ENCODE results near the gene ETV4.

The ETV4 gene

GRCh38 chr17:43559161-43559816 is 13.1 kb upstream of the ETV4 start:
- Mint-ChIP-seq H3K36me3 (ENCODE audit: low read depth) (no peaks in the 10 kb centered on the region), H3K9me3 (no peaks in the 10 kb centered on the region), H3K27ac (no peak overlapping the region), H3K4me3 (no peak overlapping the region), H3K4me1 (peaks cover 19% of the 10 kb centered on the region), H3K27me3 (peaks cover 35% of the 10 kb centered on the region)
- no peak for ATAC-seq
- no peak for DNase-seq

- H3K36me3 Mint-ChIP-seq (ENCODE audit: low read depth) = no peaks in the 10 kb centered on the region
- H3K27me3 Mint-ChIP-seq = peaks cover 34% of the 10 kb centered on the region
- no peak overlapping the region for H3K4me3 Mint-ChIP-seq
- peaks cover 19% of the 10 kb centered on the region for H3K4me1 Mint-ChIP-seq
- H3K27ac Mint-ChIP-seq = no peak overlapping the region
- DNase-seq = no peak
- ATAC-seq = no peak
- H3K9me3 Mint-ChIP-seq = no peaks in the 10 kb centered on the region
Observed at GRCh38 chr17:43558805-43559160, 12.6 kb upstream of the ETV4 start.

DNA sequence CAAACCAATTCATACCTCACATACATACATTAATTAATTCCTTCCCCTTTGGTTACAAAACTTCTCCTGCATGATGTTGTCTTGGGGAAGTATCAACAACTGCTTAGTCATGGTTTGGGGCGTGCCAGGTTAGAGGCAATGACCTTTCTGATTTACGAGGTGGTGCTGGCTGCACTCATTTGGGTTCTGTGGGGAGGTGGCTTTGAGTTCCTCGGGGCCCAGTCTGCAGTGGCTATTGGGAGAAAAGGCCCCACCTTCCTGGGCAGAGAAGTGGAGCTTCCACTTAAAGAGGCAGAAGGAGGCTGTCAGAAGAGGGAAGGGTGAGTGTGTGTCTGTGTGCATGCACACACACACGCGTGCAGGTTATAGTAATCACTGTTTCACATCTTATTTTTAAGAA is 10.2 kb upstream of the ETV4 start:
- DNase-seq (peak; percentile 22), ATAC-seq (peak; percentile 50)
- Mint-ChIP-seq H3K9me3 (no peaks in the 10 kb centered on the region), H3K4me3 (no peak overlapping the region), H3K27me3 (peaks cover 30% of the 10 kb centered on the region), H3K27ac (no peak overlapping the region), H3K36me3 (ENCODE audit: low read depth) (no peaks in the 10 kb centered on the region), H3K4me1 (peaks cover 19% of the 10 kb centered on the region)

GRCh38 chr17:43554857-43555256 is 8.7 kb upstream of the ETV4 start:
- Mint-ChIP-seq H3K27me3 (peaks cover 30% of the 10 kb centered on the region), H3K27ac (no peak overlapping the region), H3K9me3 (no peaks in the 10 kb centered on the region), H3K36me3 (ENCODE audit: low read depth) (no peaks in the 10 kb centered on the region), H3K4me3 (no peak overlapping the region), H3K4me1 (peaks cover 9% of the 10 kb centered on the region)
- DNase-seq = no peak
- no peak for ATAC-seq

DNA sequence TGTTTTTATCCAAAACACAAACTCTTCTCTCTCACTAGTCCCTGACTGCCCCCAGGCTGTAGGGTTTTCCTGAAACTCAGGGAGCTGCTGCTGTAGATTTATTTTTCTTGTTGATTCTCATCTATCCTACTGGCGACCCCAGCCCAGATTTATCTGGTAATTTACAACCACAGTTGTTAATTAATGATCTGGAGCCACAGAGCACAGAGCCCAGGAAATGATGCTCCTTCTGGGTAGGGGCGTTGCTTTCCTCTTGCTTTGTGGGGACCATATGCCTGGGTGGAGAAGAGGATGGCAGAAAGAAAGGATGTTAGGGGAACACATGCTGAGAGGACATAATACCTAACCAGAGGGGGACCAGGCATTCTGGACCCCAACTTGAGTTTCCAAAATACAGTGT is 7.4 kb upstream of the ETV4 start:
- Mint-ChIP-seq H3K4me3 (no peak overlapping the region), H3K27me3 (peaks cover 40% of the 10 kb centered on the region), H3K27ac (no peak overlapping the region), H3K4me1 (peaks cover 6% of the 10 kb centered on the region), H3K36me3 (ENCODE audit: low read depth) (no peaks in the 10 kb centered on the region), H3K9me3 (no peaks in the 10 kb centered on the region)
- ATAC-seq (no peak), DNase-seq (no peak)

GRCh38 chr17:43552229-43552837 is 6.2 kb upstream of the ETV4 start:
- H3K27ac Mint-ChIP-seq = no peak overlapping the region
- no peaks in the 10 kb centered on the region for H3K36me3 Mint-ChIP-seq (ENCODE audit: low read depth)
- H3K4me3 Mint-ChIP-seq = no peak overlapping the region
- peaks cover 9% of the 10 kb centered on the region for H3K4me1 Mint-ChIP-seq
- H3K9me3 Mint-ChIP-seq = no peaks in the 10 kb centered on the region
- no peak for DNase-seq
- ATAC-seq = no peak
- H3K27me3 Mint-ChIP-seq = peaks cover 49% of the 10 kb centered on the region

DNA sequence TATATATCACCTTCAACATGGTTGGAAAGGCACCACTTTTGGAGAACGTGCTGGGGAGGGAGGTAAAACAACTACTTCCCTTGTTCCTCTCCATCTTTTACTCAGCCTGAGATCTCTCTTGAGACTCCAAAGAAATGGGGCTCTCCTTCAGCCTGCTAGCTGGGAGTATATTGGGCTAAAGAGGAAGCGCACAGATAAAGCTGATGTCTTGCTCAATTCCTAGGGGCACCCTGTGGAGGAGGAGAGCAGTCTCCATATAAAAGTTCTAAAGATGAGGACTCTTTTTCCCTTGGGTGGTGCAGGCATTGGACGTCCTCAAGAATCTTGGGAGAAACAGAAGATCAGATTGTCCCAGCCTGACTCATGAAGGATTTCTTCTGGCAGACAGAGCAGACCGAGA is 4.6 kb upstream of the ETV4 start:
- Mint-ChIP-seq H3K4me3 (no peak overlapping the region), H3K9me3 (no peaks in the 10 kb centered on the region), H3K4me1 (peaks cover 12% of the 10 kb centered on the region), H3K27ac (no peak overlapping the region), H3K27me3 (peaks cover 51% of the 10 kb centered on the region), H3K36me3 (ENCODE audit: low read depth) (no peaks in the 10 kb centered on the region)
- DNase-seq = no peak
- ATAC-seq = no peak

- peaks cover 58% of the 10 kb centered on the region for H3K27me3 Mint-ChIP-seq
Observed at GRCh38 chr17:43549496-43549895, 3.4 kb upstream of the ETV4 start.

DNA sequence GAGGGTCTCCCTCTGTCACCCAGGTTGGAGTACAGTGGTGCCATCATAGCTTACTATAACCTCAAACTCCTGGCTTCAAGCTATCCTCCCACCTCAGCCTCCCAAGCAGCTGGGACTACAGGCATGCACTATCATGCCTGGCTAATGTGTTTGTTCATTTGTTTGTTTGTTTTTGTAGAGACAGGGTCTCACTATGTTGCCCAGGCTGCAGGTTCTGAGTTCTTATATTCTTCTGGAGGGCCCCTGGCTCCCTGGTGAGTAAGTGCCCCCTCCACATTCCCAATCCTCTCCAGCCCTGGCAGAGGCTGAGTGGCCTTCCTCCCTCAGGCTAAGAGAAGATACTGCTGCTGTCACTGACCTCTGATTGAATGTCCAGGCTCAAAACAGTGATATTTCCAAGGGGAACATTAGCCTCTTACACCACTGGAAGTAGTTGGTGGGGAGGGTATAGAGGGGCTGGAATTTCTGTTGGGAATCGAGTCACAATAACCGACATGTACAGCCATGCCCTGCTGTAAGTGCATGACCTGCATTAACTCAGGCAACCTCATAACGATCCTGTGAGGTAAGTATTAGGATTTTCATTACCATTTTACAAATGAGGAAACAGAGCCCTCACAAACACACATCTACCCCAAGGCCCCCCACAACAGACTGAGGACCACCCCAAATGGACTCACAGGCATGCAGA is 2.7 kb upstream of the ETV4 start:
- DNase-seq (no peak), ATAC-seq (no peak)
- Mint-ChIP-seq H3K27ac (no peak overlapping the region), H3K27me3 (peaks cover 59% of the 10 kb centered on the region), H3K9me3 (no peaks in the 10 kb centered on the region), H3K4me3 (no peak overlapping the region), H3K4me1 (peaks cover 19% of the 10 kb centered on the region), H3K36me3 (ENCODE audit: low read depth) (no peaks in the 10 kb centered on the region)

More at GRCh38 chr17:43549496-43549895, 3.4 kb upstream of the ETV4 start:
- H3K4me1 Mint-ChIP-seq = peaks cover 19% of the 10 kb centered on the region
- no peaks in the 10 kb centered on the region for H3K9me3 Mint-ChIP-seq
- no peak for ATAC-seq
- DNase-seq = no peak
- H3K36me3 Mint-ChIP-seq (ENCODE audit: low read depth) = no peaks in the 10 kb centered on the region
- no peak overlapping the region for H3K27ac Mint-ChIP-seq
- H3K4me3 Mint-ChIP-seq = no peak overlapping the region

- Mint-ChIP-seq H3K4me3 (peak overlapping the region; percentile 89), H3K36me3 (ENCODE audit: low read depth) (no peaks in the 10 kb centered on the region), H3K27ac (no peak overlapping the region), H3K9me3 (no peaks in the 10 kb centered on the region), H3K27me3 (peaks cover 61% of the 10 kb centered on the region), H3K4me1 (peaks cover 19% of the 10 kb centered on the region)
- DNase-seq (no peak), ATAC-seq (no peak)
Observed at GRCh38 chr17:43547659-43548256, 1.6 kb upstream of the ETV4 start.

GRCh38 chr17:43547189-43547550 is 1.0 kb upstream of the ETV4 start:
- peaks cover 61% of the 10 kb centered on the region for H3K27me3 Mint-ChIP-seq

DNA sequence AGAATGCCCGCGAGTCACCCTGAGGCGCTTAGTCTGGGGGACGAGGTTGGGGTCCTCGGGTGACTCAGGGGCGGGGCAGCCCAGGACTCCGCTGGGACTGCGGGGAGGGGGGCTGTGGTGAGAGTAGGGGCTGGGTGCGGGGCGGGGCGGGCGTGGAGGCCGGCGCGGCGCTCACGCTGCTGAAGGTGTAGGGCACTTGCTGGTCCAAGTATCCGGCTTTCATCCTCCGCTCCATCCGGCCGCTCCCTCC is 832 bp downstream of the ETV4 start:
- Mint-ChIP-seq H3K27ac (no peak overlapping the region), H3K9me3 (no peaks in the 10 kb centered on the region), H3K27me3 (peaks cover 54% of the 10 kb centered on the region), H3K4me1 (peaks cover 19% of the 10 kb centered on the region), H3K36me3 (ENCODE audit: low read depth) (no peaks in the 10 kb centered on the region), H3K4me3 (peak overlapping the region; percentile 89)
- ATAC-seq (peak; percentile 7), DNase-seq (no peak)

More at GRCh38 chr17:43547189-43547550, 1.0 kb upstream of the ETV4 start:
- H3K36me3 Mint-ChIP-seq (ENCODE audit: low read depth) = no peaks in the 10 kb centered on the region
- H3K9me3 Mint-ChIP-seq = no peaks in the 10 kb centered on the region
- no peak for DNase-seq
- H3K27ac Mint-ChIP-seq = peak overlapping the region; percentile 80
- peaks cover 19% of the 10 kb centered on the region for H3K4me1 Mint-ChIP-seq
- peak overlapping the region; percentile 89 for H3K4me3 Mint-ChIP-seq
- no peak for ATAC-seq

- Mint-ChIP-seq H3K9me3 (no peaks in the 10 kb centered on the region), H3K4me3 (peak overlapping the region; percentile 42), H3K27ac (no peak overlapping the region), H3K4me1 (peaks cover 19% of the 10 kb centered on the region), H3K36me3 (ENCODE audit: low read depth) (no peaks in the 10 kb centered on the region), H3K27me3 (peaks cover 43% of the 10 kb centered on the region)
- DNase-seq (no peak), ATAC-seq (no peak)
Observed at GRCh38 chr17:43543771-43544575, 2.2 kb downstream of the ETV4 start.

DNA sequence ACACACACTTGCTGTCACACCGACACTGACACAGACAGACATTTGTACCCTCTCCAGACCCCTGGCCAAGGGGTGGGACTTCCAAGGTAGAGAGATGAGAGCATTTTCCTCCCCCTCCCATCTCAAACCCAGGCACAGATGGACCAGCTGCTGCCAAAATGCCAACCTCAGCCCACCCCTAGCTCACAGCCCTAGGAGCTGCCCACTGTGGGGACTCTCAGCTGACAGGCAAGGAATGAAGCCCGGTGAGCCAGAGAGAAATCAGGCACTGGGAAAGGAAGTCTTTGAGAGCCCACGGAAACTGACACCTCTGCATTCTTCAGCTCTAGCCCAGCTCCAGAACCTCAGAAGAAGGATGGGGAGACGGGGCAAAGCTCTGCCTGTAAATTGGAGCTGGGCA is 2.8 kb downstream of the ETV4 start:
- H3K27ac Mint-ChIP-seq = no peak overlapping the region
- ATAC-seq (no peak), DNase-seq (no peak)
- H3K4me3 Mint-ChIP-seq = no peak overlapping the region
- H3K36me3 Mint-ChIP-seq (ENCODE audit: low read depth) = no peaks in the 10 kb centered on the region
- peaks cover 19% of the 10 kb centered on the region for H3K4me1 Mint-ChIP-seq
- no peaks in the 10 kb centered on the region for H3K9me3 Mint-ChIP-seq
- H3K27me3 Mint-ChIP-seq = peaks cover 41% of the 10 kb centered on the region

Measured in activated naive CD8-positive, alpha-beta T cell treated with anti-CD3 and anti-CD28 coated beads, Interleukin-2, amount 50 U/mL, for 24 hours (primary cell).